SKM-1 (cell line): ENCODE results near the gene PPL.

ENCODE experiments used
- DNase-seq: peaks from one replicate; lab custom pipeline; 2025; ENCODE audit not compliant: unreplicated experiment; lab: John Stamatoyannopoulos, UW

The PPL gene

DNA sequence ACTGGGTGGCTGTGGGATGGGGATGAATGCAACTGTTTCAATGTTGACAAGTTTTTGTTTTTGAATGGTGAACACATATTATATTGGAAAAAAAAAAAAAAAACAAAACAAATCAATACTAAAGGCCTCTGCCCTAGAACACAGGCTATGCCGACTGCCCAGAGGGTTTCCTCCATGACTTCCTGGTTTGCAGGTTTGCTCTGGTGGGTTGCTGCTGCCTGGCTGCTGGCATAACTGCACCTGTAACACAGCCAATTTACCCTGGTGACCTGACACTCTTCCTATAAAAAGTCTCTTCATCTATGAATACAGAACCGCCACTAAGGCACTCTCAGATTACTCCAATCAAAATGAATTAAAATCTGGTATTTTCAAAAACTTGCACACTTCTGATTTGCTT is 100.2 kb downstream of the PPL start:
- DNase-seq = no peak

GRCh38 chr16:4833584-4833983 is 103.4 kb downstream of the PPL start:
- no peak for DNase-seq

- no peak for DNase-seq
Measured at GRCh38 chr16:4832698-4833343, 104.1 kb downstream of the PPL start.
